Right ventricle myocardium superior (tissue), 1 donor: ENCODE measurements around the gene ADAM12. TPM values are rescaled to one million over a fixed set of nuclear protein-coding genes. Genes with fewer than 3 reads are reported as not detected.

ENCODE experiments used
- ATAC-seq: fragments of 200-7000 bp; cut with Tn5 transposase; one replicate; pipeline ENCODE4 v1.9.1; 2020; ENCODE audit warnings: mild to moderate bottlenecking; ENCODE audit not compliant: poor library complexity
- DNase-seq: peaks from one replicate; pipeline ENCODE4 v3.0.0-alpha.2; 2020
- intact Hi-C: fragments of 100-400 bp; cut with DNase I; formaldehyde crosslinking; loops from one replicate; pipeline ENCODE4 v1.11.2; 2022
- long read RNA-seq: library from polyadenylated mRNA; unstranded; transcript quantifications from one replicate; pipeline ENCODE4 v2.0.0, GENCODE V29; 2021
- total RNA-seq: library from RNA; stranded (reverse); fragmentation: NEBNext Ultra II Directional; extraction: Animal tissue kit (Norgen Biotek cat#: 25700); gene quantifications from one replicate; pipeline ENCODE4 v1.2.1, GENCODE V29; 2021
- donor health status: DM: no; HTN: yes; CAD: no; lungs with severe emphysema.

Gene ADAM12, protein sequence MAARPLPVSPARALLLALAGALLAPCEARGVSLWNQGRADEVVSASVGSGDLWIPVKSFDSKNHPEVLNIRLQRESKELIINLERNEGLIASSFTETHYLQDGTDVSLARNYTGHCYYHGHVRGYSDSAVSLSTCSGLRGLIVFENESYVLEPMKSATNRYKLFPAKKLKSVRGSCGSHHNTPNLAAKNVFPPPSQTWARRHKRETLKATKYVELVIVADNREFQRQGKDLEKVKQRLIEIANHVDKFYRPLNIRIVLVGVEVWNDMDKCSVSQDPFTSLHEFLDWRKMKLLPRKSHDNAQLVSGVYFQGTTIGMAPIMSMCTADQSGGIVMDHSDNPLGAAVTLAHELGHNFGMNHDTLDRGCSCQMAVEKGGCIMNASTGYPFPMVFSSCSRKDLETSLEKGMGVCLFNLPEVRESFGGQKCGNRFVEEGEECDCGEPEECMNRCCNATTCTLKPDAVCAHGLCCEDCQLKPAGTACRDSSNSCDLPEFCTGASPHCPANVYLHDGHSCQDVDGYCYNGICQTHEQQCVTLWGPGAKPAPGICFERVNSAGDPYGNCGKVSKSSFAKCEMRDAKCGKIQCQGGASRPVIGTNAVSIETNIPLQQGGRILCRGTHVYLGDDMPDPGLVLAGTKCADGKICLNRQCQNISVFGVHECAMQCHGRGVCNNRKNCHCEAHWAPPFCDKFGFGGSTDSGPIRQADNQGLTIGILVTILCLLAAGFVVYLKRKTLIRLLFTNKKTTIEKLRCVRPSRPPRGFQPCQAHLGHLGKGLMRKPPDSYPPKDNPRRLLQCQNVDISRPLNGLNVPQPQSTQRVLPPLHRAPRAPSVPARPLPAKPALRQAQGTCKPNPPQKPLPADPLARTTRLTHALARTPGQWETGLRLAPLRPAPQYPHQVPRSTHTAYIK
- 0.38 TPM for total RNA-seq
- long read RNA-seq, result 0 reads

- intact Hi-C loops, result loop anchor here (5.0 kb wide), 1 partner anchor 406 kb away; no protein-coding TSS in a partner anchor
- ATAC-seq (peak; percentile 65), DNase-seq (peak; percentile 76)
Observed at GRCh38 chr10:126387931-126388911, at the start of gene ADAM12. Gene ADAM12 (minus strand): TSS chr10:126388477. CDS start chr10:126388145, 332 bp downstream.

DNA sequence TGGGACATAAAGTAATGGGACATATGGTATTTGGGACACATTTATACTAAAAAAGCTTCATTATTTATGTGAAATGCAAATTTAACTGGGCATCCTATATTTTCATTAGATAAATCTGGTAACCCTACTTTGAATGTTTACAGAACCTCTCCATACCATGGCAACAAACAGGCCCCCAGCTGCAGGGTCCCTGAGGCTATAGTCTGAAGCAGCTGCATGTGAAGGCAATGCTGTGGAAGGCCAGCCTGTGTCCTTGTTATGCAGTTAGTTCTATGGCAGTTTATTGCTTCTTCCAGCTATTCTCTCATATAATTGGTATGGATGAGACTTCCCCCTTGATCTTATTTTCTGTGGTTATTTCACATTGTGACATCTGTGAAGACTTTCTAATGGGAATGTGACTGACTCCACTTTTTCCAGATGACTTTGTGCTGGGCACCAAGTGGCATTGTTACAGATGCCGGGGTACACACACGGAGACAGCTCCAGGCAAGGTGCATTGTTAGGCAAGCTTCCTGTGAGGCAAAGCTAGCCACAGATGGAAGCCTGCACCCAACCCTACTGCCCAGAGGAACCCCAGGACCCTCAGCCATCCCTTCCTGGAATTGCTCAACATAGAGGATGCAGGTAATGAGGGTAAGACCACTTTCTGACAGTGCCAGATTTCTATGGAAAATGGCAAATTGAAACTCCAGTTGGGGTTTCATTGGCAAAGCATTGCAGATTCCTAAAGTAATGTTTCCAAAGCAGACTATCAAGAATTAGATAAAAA, 49.5 kb upstream of the ADAM12 start:
- intact Hi-C loops, result no loop called here
- ATAC-seq, result no peak

DNA sequence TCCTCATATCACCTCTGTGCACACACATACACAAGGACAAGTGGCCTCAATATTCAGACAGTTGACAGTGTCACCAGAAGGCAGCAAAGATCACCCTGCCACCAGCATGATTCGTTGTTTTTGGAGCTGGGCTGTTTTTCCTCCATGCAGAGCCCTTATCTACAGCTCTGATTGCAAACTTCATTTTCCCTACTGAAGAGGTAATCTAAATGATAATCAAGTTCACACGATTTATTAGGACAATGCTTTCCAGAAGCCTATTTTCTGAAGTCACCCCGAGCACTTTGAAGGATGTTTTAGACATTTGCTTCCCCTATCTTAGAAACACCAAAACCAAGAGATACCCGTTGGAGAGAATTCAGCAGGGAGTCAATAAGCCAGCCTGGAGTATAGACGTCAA, 46.0 kb upstream of the ADAM12 start:
- intact Hi-C loops, result no loop called here
- no peak for ATAC-seq
- DNase-seq, result no peak

More for the DNA sequence above, 49.5 kb upstream of the ADAM12 start:
- no peak for DNase-seq

- ATAC-seq, result no peak
- no peak for DNase-seq
- intact Hi-C loops, result no loop called here
Observed at GRCh38 chr10:126433351-126433750, 45.1 kb upstream of the ADAM12 start.

GRCh38 chr10:126432507-126432906, 44.2 kb upstream of the ADAM12 start:
- DNase-seq (no peak), ATAC-seq (no peak)
- intact Hi-C loops, result no loop called here

DNA sequence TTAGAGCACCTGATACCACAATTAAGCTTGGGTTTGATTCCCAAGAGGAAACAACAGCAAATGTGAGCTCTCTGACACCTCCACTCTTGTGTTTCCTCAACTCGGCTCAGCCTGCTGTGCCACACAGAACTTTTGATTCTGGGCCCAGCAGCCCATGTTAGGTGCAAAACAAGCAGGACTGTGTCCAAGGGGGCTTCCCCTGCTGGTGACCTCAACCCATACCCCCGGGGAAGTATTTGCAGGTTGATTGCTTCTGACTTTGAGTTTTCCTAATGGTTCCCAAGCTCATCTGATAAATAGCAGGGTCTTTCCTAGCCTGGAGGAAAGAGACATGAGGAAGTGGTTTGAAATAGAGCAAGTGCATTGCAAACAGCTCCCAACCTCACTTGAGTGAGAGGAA, 43.5 kb upstream of the ADAM12 start:
- no peak for DNase-seq
- intact Hi-C loops, result no loop called here
- ATAC-seq, result no peak

- DNase-seq, result no peak
- intact Hi-C loops, result no loop called here
- ATAC-seq, result no peak
Observed at GRCh38 chr10:126430512-126430911, 42.2 kb upstream of the ADAM12 start.

DNA sequence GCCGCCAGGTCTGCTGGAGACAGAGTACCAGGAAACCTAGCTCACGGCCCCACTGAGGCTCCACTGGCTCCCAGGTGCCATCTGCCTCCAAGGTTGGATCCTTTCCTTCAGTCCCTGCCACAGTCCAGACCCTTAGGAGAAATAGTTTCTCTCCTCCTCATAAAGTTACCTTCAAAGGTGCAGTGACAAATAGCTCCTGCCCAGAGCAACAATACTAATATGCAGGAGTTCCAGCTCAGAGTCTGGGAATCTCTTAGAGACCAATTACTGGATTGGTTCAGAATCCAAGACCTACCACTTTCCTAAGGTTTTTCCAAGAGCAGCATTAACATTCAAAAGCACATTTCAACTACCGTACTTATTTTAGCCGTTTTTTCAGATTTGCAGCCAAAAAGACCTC, 41.0 kb upstream of the ADAM12 start:
- intact Hi-C loops, result no loop called here
- DNase-seq, result no peak
- ATAC-seq, result no peak

DNA sequence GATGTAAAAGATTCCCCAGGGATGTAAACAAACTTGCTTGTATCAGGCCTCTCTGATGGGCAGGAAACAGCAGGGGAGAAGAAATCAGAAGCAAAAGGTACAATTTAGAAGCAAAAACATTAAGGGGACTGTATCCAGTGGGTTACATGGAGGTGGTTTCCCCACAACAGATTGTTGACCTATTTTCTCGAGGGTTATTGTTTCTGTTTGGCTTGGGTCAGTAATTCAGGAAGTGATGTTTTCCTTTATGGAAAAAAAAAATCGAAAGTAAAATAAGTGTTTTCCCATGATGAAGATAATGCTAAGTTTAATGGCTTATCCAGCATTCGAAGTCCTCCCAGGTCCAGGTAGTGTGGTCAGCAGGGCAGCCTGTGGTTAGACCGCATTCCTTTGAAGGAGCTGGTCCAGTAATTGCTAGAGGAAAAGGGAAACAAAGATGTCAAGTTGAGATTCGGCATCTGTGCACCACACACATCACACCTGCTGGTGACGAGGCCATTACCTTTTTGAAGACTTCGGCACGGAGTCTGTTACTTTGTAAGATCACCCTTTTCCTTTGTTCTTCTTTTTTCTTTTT, 37.3 kb upstream of the ADAM12 start:
- no peak for ATAC-seq
- DNase-seq, result no peak
- intact Hi-C loops, result no loop called here

DNA sequence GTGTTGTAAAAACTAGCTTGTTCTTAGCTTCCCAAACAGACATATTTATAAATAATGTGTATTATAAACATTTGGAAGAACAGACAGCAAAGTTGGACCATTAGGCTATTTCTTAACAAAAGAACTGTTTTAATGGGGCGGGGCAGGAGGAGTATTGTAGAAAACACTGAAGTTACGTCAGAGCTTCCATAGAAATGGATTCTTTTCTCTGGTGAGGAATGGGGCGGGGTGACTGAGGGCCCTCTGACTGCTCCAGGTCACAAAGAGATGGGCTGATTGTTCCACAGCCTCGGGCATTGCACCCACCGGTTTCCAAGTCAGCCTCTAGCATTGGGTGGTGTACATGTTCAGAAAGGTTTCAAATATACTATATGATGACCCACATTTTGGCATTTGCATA, 36.8 kb upstream of the ADAM12 start:
- DNase-seq (no peak), ATAC-seq (no peak)
- intact Hi-C loops, result no loop called here

DNA sequence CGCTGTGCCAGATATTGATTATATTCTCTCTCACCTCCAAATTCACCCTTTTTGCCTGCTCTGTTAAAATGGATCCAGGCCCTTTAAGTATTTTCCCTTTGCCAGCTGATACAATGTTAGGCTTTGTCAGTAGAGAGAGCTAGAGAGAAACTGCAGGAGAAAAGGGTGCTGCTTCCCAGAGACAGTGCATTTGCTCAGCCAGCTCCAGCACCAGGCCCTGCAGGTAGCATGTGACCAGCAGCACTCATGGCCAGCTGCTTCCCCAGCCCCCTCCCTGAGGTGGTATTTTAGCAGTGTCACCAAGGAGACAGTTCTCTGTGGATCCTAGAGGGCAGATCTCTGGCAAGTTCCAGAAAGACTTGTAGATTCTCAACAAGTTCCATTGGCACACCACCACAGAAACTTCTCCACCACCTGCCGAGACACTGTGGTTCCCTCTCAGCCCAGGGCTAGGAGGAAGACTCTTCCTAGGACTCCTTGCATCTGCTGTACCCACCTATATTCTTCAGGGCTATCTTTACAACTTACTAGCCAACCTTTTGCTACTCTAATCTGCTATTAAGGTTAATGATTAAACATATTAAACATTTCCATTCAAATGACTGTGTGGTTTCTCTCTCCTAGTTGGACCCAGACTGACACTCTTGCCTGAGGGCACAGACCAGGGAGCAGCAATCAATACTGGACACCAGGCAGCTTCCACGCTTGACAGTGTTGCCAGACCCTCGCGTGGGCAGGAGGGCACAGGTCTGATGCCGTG, 35.6 kb upstream of the ADAM12 start:
- ATAC-seq, result no peak
- intact Hi-C loops, result no loop called here
- DNase-seq, result no peak

DNA sequence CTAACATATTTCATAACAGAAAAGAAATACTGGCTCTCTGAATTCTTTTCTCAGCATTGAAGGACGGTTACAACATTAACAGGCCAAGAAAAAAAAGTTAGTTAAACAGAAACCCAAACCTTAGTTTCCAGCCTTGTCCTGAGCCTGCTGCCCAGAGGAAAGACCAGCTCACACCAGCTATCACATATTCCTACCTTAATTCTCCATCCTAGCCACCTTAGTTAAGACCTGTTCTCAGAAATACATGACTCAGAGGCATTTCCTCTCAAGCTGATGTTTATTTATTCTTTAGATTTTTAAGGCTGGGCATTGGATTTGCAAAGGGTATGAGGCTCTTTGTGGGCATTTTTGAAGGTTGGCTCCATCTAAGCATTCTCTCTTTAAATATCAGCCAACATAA, 34.3 kb upstream of the ADAM12 start:
- no peak for DNase-seq
- intact Hi-C loops, result no loop called here

DNA sequence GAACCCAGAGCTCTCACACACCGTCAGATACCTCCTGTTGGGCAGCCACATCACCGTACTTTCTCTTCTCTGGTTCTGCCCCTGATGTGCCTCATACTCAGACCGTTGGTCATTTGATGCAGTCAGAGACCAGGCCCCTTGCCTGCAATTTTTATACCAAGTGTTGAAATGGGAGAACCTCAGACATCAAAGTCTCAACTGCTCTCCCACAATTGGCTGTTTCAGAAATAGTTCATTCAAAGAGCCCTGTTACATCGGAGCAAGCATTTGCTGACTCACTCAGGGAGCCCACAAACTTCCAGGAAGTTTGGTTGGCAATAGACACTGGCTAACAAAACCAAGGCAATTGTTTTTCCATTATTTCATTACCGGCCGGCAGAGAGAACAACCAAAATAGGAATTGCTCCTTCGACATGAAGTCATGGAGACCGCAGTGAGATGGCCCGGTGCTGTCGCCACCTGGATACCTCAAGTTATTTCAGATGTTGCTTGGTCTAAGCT, 33.5 kb upstream of the ADAM12 start:
- DNase-seq, result no peak
- no peak for ATAC-seq
- intact Hi-C loops, result no loop called here

More for the DNA sequence above, 34.3 kb upstream of the ADAM12 start:
- no peak for ATAC-seq

DNA sequence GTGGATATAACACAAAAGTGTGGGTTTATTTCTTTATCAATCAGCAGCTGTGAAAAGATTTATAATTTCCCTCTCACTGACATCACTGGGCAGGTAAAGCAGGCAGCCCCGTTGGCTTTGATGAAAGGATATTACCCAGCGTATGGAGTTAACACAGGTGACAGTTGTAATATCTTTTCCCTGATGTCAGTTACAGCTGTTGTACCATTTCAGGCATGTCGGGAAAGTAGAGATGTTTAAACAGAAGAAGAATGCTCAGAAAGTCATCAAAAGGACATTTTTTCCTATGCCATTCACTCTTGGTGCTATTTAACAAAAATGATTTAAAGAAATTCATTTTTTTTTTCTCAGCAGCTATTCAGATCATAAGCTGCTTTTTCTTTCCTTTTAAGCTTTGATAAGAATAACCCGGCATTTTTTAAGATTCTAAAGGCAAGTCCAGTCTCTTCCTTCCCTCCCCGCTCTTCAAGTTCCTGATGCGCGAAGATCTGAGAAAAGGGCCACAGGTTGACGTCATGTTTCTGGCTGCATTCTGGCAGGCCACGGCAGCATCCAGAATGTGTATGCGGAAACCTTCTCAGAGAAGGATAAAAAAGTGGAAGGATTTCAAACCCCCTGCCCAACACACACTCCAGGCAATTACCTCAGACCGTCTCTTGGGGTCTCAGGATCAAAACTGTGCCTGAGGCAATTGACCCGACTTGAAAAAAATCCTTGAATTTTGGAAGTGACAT, 32.5 kb upstream of the ADAM12 start:
- intact Hi-C loops, result no loop called here
- DNase-seq (no peak), ATAC-seq (no peak)

- ATAC-seq, result no peak
- intact Hi-C loops, result no loop called here
- DNase-seq, result no peak
Observed at GRCh38 chr10:126417220-126417825, 29.0 kb upstream of the ADAM12 start.

GRCh38 chr10:126409821-126410220, 21.5 kb upstream of the ADAM12 start:
- ATAC-seq (no peak), DNase-seq (no peak)
- intact Hi-C loops, result no loop called here
